Heart left ventricle (tissue), 16 donors: ENCODE measurements around the gene APLP2. TPM values are rescaled to one million over a fixed set of nuclear protein-coding genes. Genes with fewer than 3 reads are reported as not detected.

Experiments used
- ATAC-seq, 4 donors: fragments of 200-7000 bp; cut with Tn5 transposase; one replicate each; pipeline ENCODE4 v1.9.1; 2020 to 2022; ENCODE audit warnings: moderate library complexity in 4 of 4, mild to moderate bottlenecking in 3 of 4, moderate number of reproducible peaks in 1 of 4
- DNase-seq, 5 donors: peaks; one replicate each; pipeline ENCODE4 v3.0.0-alpha.2; 2020
- H3K27ac ChIP-seq, 12 donors: fragments of 200-600 bp; sonication (generic) in 4 of 12; one replicate each; pipeline versions ENCODE4 v1.5.0 to v1.8.0; 2016 to 2022; ENCODE audit warnings: mild to moderate bottlenecking in 2 of 12
- H3K27me3 ChIP-seq, 9 donors: fragments of 200-600 bp; sonication (generic) in 2 of 9; one replicate each; pipeline versions ENCODE4 v1.5.1 to v1.8.0; 2016 to 2022; ENCODE audit warnings: mild to moderate bottlenecking in 3 of 9
- H3K36me3 ChIP-seq, 9 donors: fragments of 200-600 bp; sonication (generic) in 2 of 9; one replicate each; pipeline versions ENCODE4 v1.5.0 to v1.8.0; 2018 to 2022; ENCODE audit warnings: mild to moderate bottlenecking in 2 of 9
- H3K4me1 ChIP-seq, 12 donors: fragments of 200-600 bp; sonication (generic) in 4 of 12; one replicate each; pipeline versions ENCODE4 v1.5.0 to v1.8.0; 2016 to 2022; ENCODE audit warnings: mild to moderate bottlenecking in 3 of 12
- H3K4me3 ChIP-seq, 12 donors: fragments of 200-600 bp; sonication (generic) in 4 of 12; one replicate each; pipeline versions ENCODE4 v1.5.0 to v1.8.0; 2017 to 2022; ENCODE audit warnings: mild to moderate bottlenecking in 9 of 12, moderate library complexity in 4 of 12
- H3K9me3 ChIP-seq, 12 donors: fragments of 200-600 bp; sonication (generic) in 4 of 12; one replicate each; pipeline versions ENCODE4 v1.5.0 to v1.8.0; 2016 to 2022; ENCODE audit warnings: mild to moderate bottlenecking in 1 of 12
- POLR2A ChIP-seq, 2 donors: fragments of 450-650 bp; IDR thresholded peaks; one replicate each; pipeline ENCODE4 v1.6.1; 2017; ENCODE audit warnings: antibody characterized with exemption in 2 of 2, mild to moderate bottlenecking in 2 of 2, moderate library complexity in 2 of 2
- WGBS, 4 donors: extraction: QIAGEN DNeasy Blood & Tissue Kit in 2 of 4; methylation state at CpG; one replicate each; pipeline versions ENCODE4 v1.1.5 to v1.1.7; 2013 to 2018; 5-methylcytosine and 5-hydroxymethylcytosine counted together
- intact Hi-C, 10 donors: fragments of 100-400 bp; cut with DNase I; formaldehyde crosslinking; loops; one replicate each; pipeline versions ENCODE4 v1.11.1 to v1.14.2; 2022
- polyA plus RNA-seq, 2 donors: library from polyadenylated mRNA; stranded (reverse); fragments of 200-250 nt; gene quantifications; one replicate each; pipeline ENCODE4 v1.2.3, GENCODE V29; 2013
- total RNA-seq, 9 donors: library from RNA; depleted of rRNA in 2 of 9; stranded (reverse); fragments of >200 nt in 2 of 9; fragmentation: NEBNext Ultra II Directional in 3 of 9; extraction: Animal tissue kit (Norgen Biotek cat#: 25700) in 3 of 9; gene quantifications; one replicate each; pipeline versions ENCODE4 v1.1.0 to v1.2.4, GENCODE V29; 2016 to 2023
- TF ChIP-seq, protein P1 (sequence below), 12 donors: fragments of 200-600 bp; sonication (generic) in 4 of 12; IDR thresholded peaks; one replicate each; pipeline versions ENCODE4 v1.5.0 to v1.8.0; 2018 to 2022; ENCODE audit warnings: antibody characterized with exemption in 12 of 12, mild to moderate bottlenecking in 5 of 12
- donor health status: ischemic (EF 13 %, LVEDD 7.1; RV severe dilation, severe dysfunction).
- donor health status: healthy with polysubstance abuse.
- donor health status: DM: no; HTN: yes; CAD: no.
- donor health status: DM: no; HTN: no; CAD: no.
- donor health status: ischemic (EF 25% LVEDD 6.9; RV normal size, moderate dysfunction).
- donor health status: ischemic (EF 25% LVEDD 5.7; RV mildly dilated, moderate dysfunction).
- donor health status: healthy.
- donor health status: DM: yes; HTN: yes; CAD: no.
- donor health status: ischemic (EF 35%, LVEDD 5.7; RV mildly dilated, moderate dysfunction).
- donor health status: nonischemic (EF 11% LVEDD 7.7; RV severe dilation, severe dysfunction).
- donor health status: DM: yes; HTN: yes; CAD: no.
- donor health status: PGD.
- donor health status: ischemic (EF 29% LVEDD 5.4; RV normal size, mild dysfunction).
- donor health status: nonischemic (EF 23%, LVEDD 6.1; RV moderate dilation, normal function).

Gene APLP2
- total and polyA plus RNA-seq, 11 donors = 121 to 423 (median 325) TPM

DNA sequence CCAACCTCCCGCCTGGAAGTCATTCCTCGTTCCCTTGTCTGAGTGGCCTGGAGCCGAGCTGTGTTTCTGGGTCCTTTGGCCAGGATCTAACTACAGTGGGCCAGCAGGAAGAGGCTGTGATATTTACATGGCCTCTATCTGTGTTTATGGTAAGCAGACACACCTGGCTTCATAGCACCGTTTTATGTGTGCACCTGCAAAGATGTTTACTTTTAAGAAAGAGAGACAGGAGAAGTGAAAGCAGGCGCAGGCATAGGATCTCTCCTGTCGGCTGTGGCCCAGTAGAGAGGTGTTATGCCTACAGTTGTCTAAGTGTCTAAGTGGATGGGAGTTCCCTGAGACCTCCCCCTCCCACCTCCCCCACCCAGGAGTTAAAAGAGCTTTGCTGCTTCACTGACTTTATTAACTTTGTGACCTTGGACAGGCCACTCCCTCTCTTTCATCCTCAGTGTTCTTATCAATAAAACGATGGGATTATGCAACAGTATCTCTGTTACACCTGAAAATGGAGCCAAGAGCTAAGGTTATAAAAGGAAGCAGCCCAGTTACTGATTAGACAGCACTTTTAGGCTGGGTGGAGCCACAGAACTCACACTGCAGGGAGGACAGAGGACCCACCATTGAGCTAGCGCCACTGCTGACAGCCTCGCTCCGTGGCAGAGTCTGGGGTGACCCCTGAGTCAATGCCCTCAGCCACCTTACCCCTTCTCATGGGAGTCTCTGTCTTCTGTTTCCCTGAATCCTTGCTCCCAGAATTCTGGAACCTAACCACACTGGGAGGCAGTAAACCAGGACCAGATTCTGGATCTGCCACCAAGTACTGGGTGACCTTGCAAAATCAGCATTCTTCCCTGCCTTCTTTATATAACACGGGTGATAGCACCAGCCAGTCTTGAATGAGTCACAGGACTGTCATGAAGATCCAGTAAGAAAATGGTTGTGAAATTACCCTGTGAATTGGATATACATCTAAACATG, 111.9 kb downstream of the APLP2 start:
- Histone ChIP-seq H3K9me3 (no peaks in the 10 kb centered on the region), H3K4me1 (peaks cover 4 to 50% (median 33%) of the 10 kb centered on the region in 12 donors), H3K27ac (peak overlapping the region; percentile 7 to 87 (median 76)), H3K27me3 (no peaks in the 10 kb centered on the region), H3K36me3 (no peaks in the 10 kb centered on the region), H3K4me3 (no peak overlapping the region)
- ATAC-seq = peak; percentile 67 to 88 (median 82)
- 45 to 56% (median 48%) methylated on average over 11 of the region's 11 CpGs for WGBS, 4 donors
- intact Hi-C loops = no loop called here
- DNase-seq = peak in 2 of 5 donors; percentile 45 to 73
- TF ChIP-seq, protein P1, sequence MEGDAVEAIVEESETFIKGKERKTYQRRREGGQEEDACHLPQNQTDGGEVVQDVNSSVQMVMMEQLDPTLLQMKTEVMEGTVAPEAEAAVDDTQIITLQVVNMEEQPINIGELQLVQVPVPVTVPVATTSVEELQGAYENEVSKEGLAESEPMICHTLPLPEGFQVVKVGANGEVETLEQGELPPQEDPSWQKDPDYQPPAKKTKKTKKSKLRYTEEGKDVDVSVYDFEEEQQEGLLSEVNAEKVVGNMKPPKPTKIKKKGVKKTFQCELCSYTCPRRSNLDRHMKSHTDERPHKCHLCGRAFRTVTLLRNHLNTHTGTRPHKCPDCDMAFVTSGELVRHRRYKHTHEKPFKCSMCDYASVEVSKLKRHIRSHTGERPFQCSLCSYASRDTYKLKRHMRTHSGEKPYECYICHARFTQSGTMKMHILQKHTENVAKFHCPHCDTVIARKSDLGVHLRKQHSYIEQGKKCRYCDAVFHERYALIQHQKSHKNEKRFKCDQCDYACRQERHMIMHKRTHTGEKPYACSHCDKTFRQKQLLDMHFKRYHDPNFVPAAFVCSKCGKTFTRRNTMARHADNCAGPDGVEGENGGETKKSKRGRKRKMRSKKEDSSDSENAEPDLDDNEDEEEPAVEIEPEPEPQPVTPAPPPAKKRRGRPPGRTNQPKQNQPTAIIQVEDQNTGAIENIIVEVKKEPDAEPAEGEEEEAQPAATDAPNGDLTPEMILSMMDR (IDR thresholded peaks at IDR 0.05) = no peak
- TF ChIP-seq POLR2A (IDR thresholded peaks at IDR 0.05) = no peak

DNA sequence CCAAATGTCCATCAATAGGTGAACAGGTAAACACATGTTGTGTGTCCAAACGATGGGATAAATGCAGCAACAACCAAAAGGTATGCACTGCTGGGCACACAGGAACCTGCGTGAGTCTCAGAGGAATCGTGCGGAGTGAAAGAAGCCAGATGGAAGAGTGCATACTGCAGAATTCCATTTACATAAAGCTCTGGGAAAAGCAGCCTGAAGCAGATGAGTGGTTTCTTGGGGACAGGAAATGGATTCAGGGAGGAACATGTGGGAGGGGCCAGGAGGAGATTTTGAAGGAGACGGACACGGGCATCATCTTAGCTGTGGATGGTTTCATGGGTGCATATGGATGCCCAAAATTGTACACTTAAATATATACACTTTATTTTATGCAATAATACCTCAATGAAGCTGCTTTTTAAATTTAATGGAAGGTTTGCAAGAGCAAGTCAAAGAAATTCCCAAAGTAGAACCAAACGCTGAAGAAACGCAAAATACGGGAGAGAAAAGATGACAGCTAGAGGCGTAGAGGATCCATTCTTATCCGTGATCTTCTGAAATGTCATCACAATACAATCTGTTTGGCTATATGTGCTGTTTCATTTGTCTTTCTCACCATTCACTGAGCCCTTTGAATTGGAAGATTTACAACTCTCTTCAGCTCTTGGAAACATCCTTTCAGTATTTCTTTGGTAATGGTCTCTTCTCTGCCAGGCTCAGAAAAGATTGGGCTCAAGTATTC, 114.3 kb downstream of the APLP2 start:
- ATAC-seq (no peak), DNase-seq (no peak)
- H3K4me3 ChIP-seq = no peak overlapping the region
- intact Hi-C loops = no loop called here
- no peak overlapping the region for H3K27ac ChIP-seq
- TF ChIP-seq, protein P1 (IDR thresholded peaks at IDR 0.05) = no peak
- TF ChIP-seq POLR2A (IDR thresholded peaks at IDR 0.05) = no peak
- H3K9me3 ChIP-seq = no peaks in the 10 kb centered on the region
- H3K36me3 ChIP-seq = no peaks in the 10 kb centered on the region
- peaks cover 4 to 34% (median 22%) of the 10 kb centered on the region in 12 donors for H3K4me1 ChIP-seq
- 80 to 83% (median 82%) methylated on average over 11 of the region's 11 CpGs for WGBS, 4 donors
- no peaks in the 10 kb centered on the region for H3K27me3 ChIP-seq

DNA sequence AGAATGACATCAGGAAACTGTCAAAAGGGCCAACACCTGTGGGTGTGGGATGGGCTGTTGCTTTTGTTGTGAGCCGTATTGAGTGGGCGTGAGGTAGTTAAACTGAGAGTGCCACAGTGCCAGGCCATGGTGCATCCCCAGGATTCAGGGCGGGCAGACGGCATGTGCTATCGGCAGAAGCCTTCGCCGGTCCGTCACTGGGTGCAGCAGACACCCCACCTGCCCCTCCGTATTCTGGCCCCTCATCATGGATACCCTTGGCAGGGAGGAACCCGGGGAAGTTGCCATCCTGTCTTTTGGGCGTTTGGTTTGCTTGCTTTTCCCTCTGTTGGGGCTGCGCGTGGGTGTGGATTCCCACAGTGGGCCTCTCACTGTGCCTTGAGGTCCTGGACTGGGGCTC, 117.4 kb downstream of the APLP2 start:
- no peak overlapping the region for H3K4me3 ChIP-seq
- H3K4me1 ChIP-seq = peaks cover 0 to 10% (median 1%) of the 10 kb centered on the region in 12 donors
- no peak overlapping the region for H3K27ac ChIP-seq
- intact Hi-C loops = no loop called here
- H3K27me3 ChIP-seq = no peaks in the 10 kb centered on the region
- ATAC-seq = no peak
- no peaks in the 10 kb centered on the region for H3K36me3 ChIP-seq
- 85 to 97% (median 92%) methylated on average over 10 to 13 of the region's 13 CpGs for WGBS, 4 donors
- no peaks in the 10 kb centered on the region for H3K9me3 ChIP-seq
- peak in 1 of 5 donors; percentile 33 for DNase-seq
- TF ChIP-seq, protein P1 (IDR thresholded peaks at IDR 0.05) = no peak
- no peak for TF ChIP-seq POLR2A (IDR thresholded peaks at IDR 0.05)

DNA sequence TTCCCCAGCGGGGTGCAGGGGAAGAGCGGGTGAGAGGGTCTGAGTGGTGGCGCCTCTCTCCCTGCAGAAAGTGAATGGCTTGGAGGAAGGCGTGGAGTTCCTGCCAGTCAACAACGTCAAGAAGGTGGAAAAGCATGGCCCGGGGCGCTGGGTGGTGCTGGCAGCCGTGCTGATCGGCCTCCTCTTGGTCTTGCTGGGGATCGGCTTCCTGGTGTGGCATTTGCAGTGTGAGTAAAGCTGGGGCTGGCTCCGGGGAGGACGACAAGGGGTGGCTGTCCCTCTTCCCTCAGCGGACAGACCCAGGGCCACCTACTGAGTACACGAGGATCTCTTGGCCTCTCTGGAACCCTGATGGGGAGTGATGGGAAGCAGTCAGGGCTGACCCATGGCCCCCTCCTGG, 118.4 kb downstream of the APLP2 start:
- no peak overlapping the region for H3K4me3 ChIP-seq
- ATAC-seq (no peak), DNase-seq (peak in 1 of 5 donors; percentile 53)
- H3K4me1 ChIP-seq = peaks cover 0 to 7% (median 0%) of the 10 kb centered on the region in 12 donors
- intact Hi-C loops = no loop called here
- 93 to 94% (median 94%) methylated on average over 12 to 14 of the region's 14 CpGs for WGBS, 4 donors
- TF ChIP-seq POLR2A (IDR thresholded peaks at IDR 0.05) = no peak
- TF ChIP-seq, protein P1 (IDR thresholded peaks at IDR 0.05) = no peak
- H3K36me3 ChIP-seq = no peaks in the 10 kb centered on the region
- H3K9me3 ChIP-seq = no peaks in the 10 kb centered on the region
- no peaks in the 10 kb centered on the region for H3K27me3 ChIP-seq
- H3K27ac ChIP-seq = no peak overlapping the region
